C4-2B (cell line): ENCODE measurements around the gene BMF.
A peak's percentile ranks its signal among the peaks of the same experiment; 100 is the strongest.

Source experiments
- H3K27ac ChIP-seq: fragments of 450-650 bp; 2 replicates; pipeline ENCODE4 v1.5.1; 2017
- CTCF ChIP-seq: fragments of 450-650 bp; conservative IDR thresholded peaks from 2 replicates; pipeline ENCODE4 v1.5.1; 2017; ENCODE audit warnings: mild to moderate bottlenecking
- ZFX ChIP-seq: fragments of 450-650 bp; IDR thresholded peaks from 2 replicates; pipeline ENCODE4 v1.6.1; 2017

BMF gene

GRCh38 chr15:40110866-40111550 lies 2.3 kb upstream of the BMF start:
- H3K27ac ChIP-seq = no peak overlapping the region
- TF ChIP-seq ZFX (no peak), CTCF (no peak)

GRCh38 chr15:40108061-40108854 lies 421 bp downstream of the BMF start:
- peak overlapping the region; percentile 76 for H3K27ac ChIP-seq
- TF ChIP-seq CTCF = no peak
- TF ChIP-seq ZFX = no peak

- no peak for TF ChIP-seq ZFX
- peak; percentile 34 for TF ChIP-seq CTCF
- peak overlapping the region; percentile 76 for H3K27ac ChIP-seq
These were observed 2.2 kb downstream of the BMF start for GRCh38 chr15:40106203-40107161.

GRCh38 chr15:40105517-40106202 lies 3.0 kb downstream of the BMF start:
- peak overlapping the region; percentile 76 for H3K27ac ChIP-seq

GRCh38 chr15:40104865-40105516 lies 3.7 kb downstream of the BMF start:
- TF ChIP-seq ZFX (no peak), CTCF (peak; percentile 100)
- peak overlapping the region; percentile 76 for H3K27ac ChIP-seq

More at GRCh38 chr15:40105517-40106202, 3.0 kb downstream of the BMF start:
- TF ChIP-seq CTCF (no peak), ZFX (no peak)

- TF ChIP-seq CTCF (no peak), ZFX (no peak)
- H3K27ac ChIP-seq = peak overlapping the region; percentile 76
These were observed 4.3 kb downstream of the BMF start for GRCh38 chr15:40104296-40104864.
